Activated naive CD4-positive, alpha-beta T cell (primary cell): ENCODE measurements around the gene HOXD10.
A peak's percentile ranks its signal among the peaks of the same experiment; 100 is the strongest.

Experiments
- DNase-seq, 4 experiments: peaks; one replicate each; lab custom pipeline; 2025; lab: John Stamatoyannopoulos, UW

HOXD10 gene

DNA sequence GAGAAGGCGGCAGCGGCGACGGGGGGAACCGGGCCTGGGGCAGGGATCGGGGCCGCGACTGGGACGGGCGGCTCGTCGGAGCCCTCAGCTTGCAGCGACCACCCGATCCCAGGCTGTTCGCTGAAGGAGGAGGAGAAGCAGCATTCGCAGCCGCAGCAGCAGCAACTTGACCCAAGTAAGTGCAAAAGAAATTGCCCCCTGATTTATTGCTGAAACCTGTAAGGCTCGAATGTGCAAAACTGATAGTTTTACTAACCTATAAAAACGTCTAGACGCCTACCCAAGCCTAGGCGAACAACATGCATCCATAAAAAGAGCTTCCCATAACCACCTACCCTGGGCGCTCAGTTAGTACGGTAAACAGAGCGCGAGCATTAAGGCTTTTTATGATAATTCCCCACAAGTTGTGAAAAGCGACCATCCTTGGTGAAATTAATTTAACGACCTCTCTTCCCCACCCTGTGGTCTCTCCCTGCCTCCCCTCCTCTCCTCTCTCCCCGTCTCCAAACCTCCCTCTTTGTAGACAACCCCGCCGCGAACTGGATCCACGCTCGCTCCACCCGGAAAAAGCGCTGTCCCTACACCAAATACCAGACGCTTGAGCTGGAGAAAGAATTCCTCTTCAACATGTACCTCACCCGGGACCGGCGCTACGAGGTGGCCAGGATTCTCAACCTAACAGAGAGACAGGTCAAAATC is 7.0 kb downstream of the HOXD10 start:
- DNase-seq, result no peak

GRCh38 chr2:176124110-176124946 is 7.8 kb downstream of the HOXD10 start:
- DNase-seq, result no peak

- no peak for DNase-seq
Observed at GRCh38 chr2:176124947-176125771, 8.6 kb downstream of the HOXD10 start.

DNA sequence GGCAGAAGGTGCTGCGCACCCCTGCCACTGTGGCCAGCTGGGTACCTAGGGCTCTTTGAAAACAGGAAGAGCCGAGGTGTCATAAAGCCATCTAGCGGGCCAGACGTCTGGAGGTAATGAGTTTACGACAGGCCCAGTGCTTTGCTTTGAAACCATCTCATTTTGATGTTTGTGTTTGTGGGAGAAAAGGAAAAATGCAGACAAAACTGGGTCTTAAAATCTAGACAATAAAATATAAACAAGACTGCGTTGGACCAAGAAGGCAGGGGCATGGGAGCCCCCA is 9.1 kb downstream of the HOXD10 start:
- no peak for DNase-seq

DNA sequence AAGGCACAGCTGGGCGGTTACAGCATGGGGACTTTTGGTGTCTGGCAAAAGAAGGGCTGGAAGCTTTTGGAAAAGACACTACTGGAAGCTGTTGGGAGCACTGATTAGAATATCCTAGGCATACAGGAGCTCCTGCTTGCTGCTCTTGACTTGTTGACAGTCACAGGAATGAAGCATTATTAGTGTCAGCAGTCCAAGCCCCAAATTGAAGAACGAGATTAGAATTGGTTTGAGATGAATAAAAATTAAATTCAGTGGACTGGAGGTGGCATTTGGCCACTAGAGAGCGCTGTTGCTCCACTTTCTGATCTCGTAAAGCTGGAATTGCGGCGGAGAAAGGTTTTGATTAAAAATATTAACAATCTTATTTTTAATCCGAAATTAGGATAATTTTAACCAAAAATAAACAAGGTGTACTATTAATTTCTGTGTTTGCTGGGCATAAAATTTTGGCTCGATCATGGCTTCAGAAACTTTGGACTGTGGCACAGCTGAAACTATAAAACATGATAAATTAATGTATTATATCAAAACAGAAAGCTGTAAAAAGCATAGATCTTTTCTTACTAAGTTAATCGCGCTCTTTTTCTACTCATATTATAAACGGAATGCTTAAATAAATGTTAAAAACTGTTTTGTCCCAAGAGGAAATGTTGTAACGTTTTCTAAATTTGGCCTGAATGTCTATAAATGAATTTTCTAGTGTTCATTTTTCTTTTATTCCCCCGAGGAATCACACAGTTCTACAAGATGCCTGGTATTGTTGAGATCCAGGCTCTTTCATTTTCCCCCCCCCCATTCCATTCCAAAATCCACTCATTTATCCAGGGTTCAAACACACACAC is 10.6 kb downstream of the HOXD10 start:
- peak; percentile 28 to 56 (median 40) for DNase-seq

GRCh38 chr2:176127774-176128072 is 11.1 kb downstream of the HOXD10 start:
- DNase-seq, result no peak

DNA sequence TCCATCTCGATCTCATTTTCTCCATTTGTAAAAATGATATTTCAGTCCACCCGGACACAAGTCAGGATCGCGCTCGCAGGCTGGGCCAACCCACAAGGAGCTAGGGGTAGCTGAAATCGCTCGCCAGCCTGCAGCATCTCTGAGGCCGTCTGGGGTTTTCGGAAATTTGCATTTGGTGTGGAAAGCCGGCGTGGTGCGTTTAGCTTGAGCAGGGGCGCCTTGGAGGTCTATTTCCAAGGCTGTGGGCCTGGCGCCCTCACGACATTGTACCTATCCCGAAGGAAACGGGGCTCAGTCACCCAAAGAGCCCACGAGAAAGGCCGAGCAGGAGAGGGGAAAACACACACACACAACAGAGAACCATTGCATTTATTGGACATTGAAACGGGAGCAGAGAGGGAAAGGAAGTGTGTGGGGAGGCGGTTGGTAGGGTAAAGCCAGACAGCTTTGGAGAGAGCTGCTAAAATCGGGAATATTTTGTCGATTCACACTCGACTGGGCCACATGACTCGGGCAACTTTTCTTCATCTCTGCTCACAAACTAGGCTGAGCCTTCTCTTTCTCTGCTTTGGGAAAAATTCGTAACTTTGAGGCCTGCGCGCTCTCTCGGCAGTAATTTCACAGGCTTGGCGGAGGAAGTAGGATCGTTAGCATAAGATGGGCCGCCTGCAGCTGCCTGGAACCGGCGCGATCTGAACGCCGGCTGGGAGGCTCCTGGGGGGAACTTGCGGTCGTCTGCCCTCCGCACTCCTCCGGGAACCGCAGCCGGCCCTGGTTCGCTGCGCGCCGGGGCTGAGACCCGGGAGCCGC is 11.8 kb downstream of the HOXD10 start:
- DNase-seq, result no peak

GRCh38 chr2:176128982-176129796 is 12.6 kb downstream of the HOXD10 start, which contains the start of gene HOXD8:
TSS of gene HOXD8 (plus strand) at chr2:176129705. CDS start at chr2:176130367, 662 bp downstream.
- DNase-seq, result no peak

- no peak for DNase-seq
Observed at GRCh38 chr2:176129813-176130146, 13.2 kb downstream of the HOXD10 start.

GRCh38 chr2:176130147-176130956 is 13.8 kb downstream of the HOXD10 start:
- DNase-seq, result no peak

DNA sequence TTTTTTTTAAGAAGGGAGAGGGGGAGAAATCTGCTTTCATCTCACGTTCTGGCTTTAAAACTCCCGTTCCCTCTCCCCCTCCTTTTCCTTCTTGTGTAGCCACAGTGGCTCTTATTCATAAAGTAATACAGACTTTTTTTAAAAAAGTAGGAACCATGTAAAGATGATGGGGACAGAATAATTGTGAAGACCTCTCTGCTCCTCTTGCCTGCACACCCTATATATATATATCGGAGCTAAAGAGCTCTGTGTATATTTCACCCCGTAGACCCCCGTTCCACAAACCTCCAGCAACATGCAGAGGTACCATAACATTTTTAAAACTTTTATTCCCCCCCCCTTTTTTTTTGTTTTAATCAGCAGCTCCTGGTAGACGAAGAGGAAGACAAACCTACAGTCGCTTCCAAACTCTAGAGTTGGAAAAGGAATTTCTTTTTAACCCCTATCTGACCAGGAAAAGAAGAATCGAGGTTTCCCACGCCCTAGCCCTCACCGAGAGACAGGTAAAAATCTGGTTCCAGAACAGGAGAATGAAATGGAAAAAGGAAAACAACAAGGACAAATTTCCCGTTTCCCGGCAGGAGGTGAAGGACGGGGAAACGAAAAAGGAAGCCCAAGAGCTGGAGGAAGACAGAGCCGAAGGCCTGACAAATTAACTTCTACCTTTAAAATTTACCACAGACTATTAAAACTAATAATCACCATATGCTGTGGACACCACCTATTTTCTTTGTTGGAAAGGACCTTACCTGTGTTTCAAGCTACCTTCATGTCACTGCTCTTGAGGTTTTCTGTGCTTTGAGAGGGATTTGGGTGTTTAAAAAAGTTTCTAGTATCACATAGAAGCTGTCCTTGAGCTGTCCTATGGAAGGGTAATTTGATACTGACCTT is 14.6 kb downstream of the HOXD10 start:
- no peak for DNase-seq

- no peak for DNase-seq
Observed at GRCh38 chr2:176131848-176132158, 15.2 kb downstream of the HOXD10 start.

GRCh38 chr2:176132205-176133171 is 15.9 kb downstream of the HOXD10 start:
- DNase-seq, result no peak

GRCh38 chr2:176133389-176133788 is 16.8 kb downstream of the HOXD10 start:
- DNase-seq, result no peak

GRCh38 chr2:176134035-176134434 is 17.5 kb downstream of the HOXD10 start:
- DNase-seq, result no peak

GRCh38 chr2:176135035-176135440 is 18.5 kb downstream of the HOXD10 start:
- no peak for DNase-seq
